ENCODE data around the gene ZNF32. TPM values are rescaled to one million over a fixed set of nuclear protein-coding genes. Genes with fewer than 3 reads are reported as not detected.
A peak's percentile ranks its signal among the peaks of the same experiment; 100 is the strongest.
"Not testable (repeated sequence)": the region's sequence is repeated elsewhere in the genome, so short reads cannot be mapped to it uniquely, and the experiment has no call there.

Gene ZNF32
- polyA plus RNA-seq, 4 donors, result 55.6 to 73.4 (median 64.7) TPM

GRCh38 chr10:43644252-43644651, 4.4 kb downstream of the ZNF32 start:
- DNase-seq (ENCODE audit: low read depth in 4 of 4, low spot score in 2 of 4), result no peak

- no peak for DNase-seq (ENCODE audit: low read depth in 4 of 4, low spot score in 2 of 4)
Observed at GRCh38 chr10:43640603-43641002, 8.1 kb downstream of the ZNF32 start.

- DNase-seq (ENCODE audit: low read depth in 4 of 4, low spot score in 2 of 4), result not testable (repeated sequence)
Observed at GRCh38 chr10:43635816-43636215, 12.9 kb downstream of the ZNF32 start.

- DNase-seq (ENCODE audit: low read depth in 4 of 4, low spot score in 2 of 4), result no peak
Observed at GRCh38 chr10:43628956-43629355, 19.7 kb downstream of the ZNF32 start.

GRCh38 chr10:43627942-43628341, 20.7 kb downstream of the ZNF32 start:
- no peak for DNase-seq (ENCODE audit: low read depth in 4 of 4, low spot score in 2 of 4)

GRCh38 chr10:43623351-43623750, 25.3 kb downstream of the ZNF32 start:
- peak in 3 of 4 donors; percentile 2 to 9 (median 5) for DNase-seq (ENCODE audit: low read depth in 4 of 4, low spot score in 2 of 4)

- no peak for DNase-seq (ENCODE audit: low read depth in 4 of 4, low spot score in 2 of 4)
Observed at GRCh38 chr10:43622038-43622437, 26.6 kb downstream of the ZNF32 start.

- no peak for DNase-seq (ENCODE audit: low read depth in 4 of 4, low spot score in 2 of 4)
Observed at GRCh38 chr10:43619368-43619767, 29.3 kb downstream of the ZNF32 start.

GRCh38 chr10:43616697-43617370, 31.8 kb downstream of the ZNF32 start:
- no peak for DNase-seq (ENCODE audit: low read depth in 4 of 4, low spot score in 2 of 4)

GRCh38 chr10:43610636-43611035, 38.0 kb downstream of the ZNF32 start:
- DNase-seq (ENCODE audit: low read depth in 4 of 4, low spot score in 2 of 4), result no peak

- DNase-seq (ENCODE audit: low read depth in 4 of 4, low spot score in 2 of 4), result no peak
Observed at GRCh38 chr10:43607199-43607573, 41.5 kb downstream of the ZNF32 start.

- peak in 2 of 4 donors; percentile 57 to 58 for DNase-seq (ENCODE audit: low read depth in 4 of 4, low spot score in 2 of 4)
Observed at GRCh38 chr10:43606323-43607198, 42.1 kb downstream of the ZNF32 start, which contains the start of gene ZNF485. TSS of gene ZNF485 (plus strand) at chr10:43606438. CDS start at chr10:43607051, 613 bp downstream.

GRCh38 chr10:43605850-43606322, 42.8 kb downstream of the ZNF32 start:
- DNase-seq (ENCODE audit: low read depth in 4 of 4, low spot score in 2 of 4), result no peak

GRCh38 chr10:43601576-43601975, 47.1 kb downstream of the ZNF32 start:
- DNase-seq (ENCODE audit: low read depth in 4 of 4, low spot score in 2 of 4), result not testable (repeated sequence)

- no peak for DNase-seq (ENCODE audit: low read depth in 4 of 4, low spot score in 2 of 4)
Observed at GRCh38 chr10:43599333-43599732, 49.3 kb downstream of the ZNF32 start.

GRCh38 chr10:43598446-43598845, 50.2 kb downstream of the ZNF32 start:
- no peak for DNase-seq (ENCODE audit: low read depth in 4 of 4, low spot score in 2 of 4)

GRCh38 chr10:43596546-43596945, 52.1 kb downstream of the ZNF32 start:
- DNase-seq (ENCODE audit: low read depth in 4 of 4, low spot score in 2 of 4), result no peak

- no peak for DNase-seq (ENCODE audit: low read depth in 4 of 4, low spot score in 2 of 4)
Observed at GRCh38 chr10:43595739-43596298, 52.9 kb downstream of the ZNF32 start.

GRCh38 chr10:43594944-43595589, 53.6 kb downstream of the ZNF32 start:
- DNase-seq (ENCODE audit: low read depth in 4 of 4, low spot score in 2 of 4), result no peak

Measured in left renal cortex interstitium (tissue), 4 donors.